ENCODE measurements around the gene BOC.

The BOC gene

DNA sequence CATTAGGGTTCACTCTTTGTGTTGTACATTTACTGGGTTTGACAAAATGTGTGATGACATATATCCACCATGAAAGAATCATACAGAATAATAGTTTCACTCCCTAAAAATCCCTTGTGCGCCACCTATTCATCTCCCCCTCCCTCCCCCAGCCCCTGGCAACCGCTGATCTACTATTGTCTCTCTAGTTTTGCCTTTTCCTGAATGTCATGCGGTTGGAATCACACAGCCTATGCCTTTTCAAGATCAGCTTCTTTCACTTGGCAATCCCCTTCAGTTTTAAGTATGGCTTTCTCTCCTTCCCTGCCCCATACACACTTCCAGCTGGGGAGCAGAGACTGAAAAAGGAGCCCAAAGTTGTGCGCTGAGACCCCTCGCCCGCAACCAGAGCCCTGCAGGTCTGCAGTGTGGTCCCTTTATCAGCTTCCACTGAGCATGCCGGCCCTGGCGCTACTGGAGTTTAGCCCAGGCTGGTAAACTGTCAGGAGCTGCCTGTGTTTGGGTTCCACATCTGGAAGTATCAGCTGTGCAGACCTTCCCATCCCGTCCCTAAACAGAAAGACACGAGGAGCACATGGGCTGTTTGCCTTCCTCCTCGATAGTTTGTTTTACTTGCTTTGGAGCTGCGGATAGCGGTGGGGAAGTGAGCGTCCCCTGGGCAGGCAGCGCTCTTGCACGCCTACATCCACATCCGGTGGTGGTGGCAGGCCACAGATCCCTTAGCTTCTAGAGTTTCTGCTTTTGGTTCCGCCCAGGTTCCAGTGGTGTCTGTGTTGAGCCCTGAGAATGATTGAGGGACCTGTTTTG lies 12.3 kb downstream of the BOC start:
- no peak for DNase-seq

DNA sequence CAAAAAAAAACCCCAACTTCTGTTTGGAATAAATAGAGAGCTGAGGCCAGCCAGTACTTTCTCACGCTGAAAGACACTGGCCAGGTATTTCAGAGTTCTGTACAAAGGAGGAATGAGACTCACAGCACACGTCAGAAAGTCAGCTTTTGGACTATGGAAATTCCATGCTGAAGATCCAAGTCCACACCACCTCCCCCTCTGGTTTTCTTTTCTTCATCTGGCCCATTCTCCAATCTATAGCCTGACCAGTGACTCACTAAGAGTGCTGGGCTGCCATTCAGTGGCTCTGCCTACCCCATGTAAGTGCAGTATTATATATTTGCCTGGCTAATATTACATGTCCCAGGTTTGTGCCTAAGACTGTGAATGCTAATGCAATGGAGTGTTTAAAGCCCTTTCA lies 13.9 kb downstream of the BOC start:
- DNase-seq, result no peak

DNA sequence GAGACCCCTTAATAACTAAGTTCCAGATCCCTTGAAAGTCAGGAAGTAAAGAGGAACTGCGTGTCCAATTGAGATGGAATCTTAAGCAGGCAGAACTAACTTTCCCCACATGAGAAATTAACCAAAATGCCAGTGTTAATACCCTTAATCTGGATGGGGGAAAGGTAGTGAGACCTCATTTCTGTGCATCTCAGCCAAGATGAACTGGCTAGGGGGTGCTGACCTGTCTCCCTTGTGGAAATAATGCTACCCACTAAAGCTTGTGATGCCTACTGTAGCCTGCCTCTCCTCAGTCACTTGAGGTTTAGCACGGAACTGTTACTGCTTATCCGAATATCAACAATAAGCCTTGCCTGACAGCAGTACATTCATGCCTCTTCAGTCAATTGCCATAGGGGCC lies 15.1 kb downstream of the BOC start:
- no peak for DNase-seq

DNA sequence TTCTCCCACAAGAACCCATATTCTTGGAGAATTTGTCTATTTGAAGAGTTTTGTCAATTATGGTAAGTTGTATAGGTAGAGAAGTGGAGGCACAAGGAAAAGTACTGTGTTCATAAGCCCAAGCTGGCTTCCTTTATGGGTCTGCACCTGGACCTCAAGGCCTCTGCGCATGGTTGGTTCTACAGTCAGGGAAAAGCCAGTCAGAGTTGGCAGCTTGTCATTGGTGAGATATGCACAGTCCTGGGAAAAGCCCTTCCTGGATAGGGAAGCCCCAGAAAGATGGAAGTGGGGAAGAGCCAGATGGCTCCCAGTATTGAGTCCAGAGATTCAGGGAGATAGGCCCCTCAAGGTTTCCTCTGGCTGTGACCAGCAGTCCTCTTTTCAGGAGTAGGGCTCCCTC lies 15.8 kb downstream of the BOC start:
- DNase-seq, result no peak

DNA sequence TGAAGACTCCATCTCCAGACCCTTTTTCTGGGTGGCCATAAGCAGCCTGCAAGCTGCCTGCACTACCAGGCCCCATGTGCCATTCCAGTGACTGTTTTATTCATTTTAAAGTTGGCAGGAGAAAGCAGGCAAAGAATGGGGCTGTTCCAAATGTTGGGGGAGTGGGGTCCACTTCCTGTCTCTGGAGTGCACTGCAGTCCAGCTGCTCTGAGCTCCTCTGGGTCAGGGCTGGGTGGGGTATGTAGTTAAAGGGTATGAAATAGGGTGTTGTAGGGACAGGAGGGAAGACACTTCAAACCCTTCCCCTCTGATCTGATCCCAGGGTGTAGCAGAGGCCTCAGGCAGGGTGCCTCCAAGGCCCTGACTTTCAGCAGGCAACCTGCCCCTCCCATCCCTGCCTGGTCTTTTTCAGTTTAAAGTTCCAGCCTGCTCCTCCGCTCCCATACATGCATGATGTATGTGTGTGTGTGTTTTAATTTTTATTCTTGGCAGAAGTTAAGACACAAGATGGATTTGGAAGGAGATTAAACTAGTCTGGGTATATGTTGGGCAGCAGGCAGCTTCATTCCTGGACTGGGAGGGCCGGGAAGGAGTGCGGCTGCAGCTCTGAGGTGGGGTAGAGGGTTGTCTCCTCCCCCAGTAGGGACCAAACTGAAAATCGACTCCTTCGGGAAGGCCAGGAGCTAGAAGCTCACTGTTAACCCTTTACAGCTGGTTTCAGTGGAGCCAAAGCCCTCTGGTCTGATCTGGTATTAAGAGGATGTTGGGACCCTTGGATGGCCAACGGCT lies 17.3 kb downstream of the BOC start:
- no peak for DNase-seq

DNA sequence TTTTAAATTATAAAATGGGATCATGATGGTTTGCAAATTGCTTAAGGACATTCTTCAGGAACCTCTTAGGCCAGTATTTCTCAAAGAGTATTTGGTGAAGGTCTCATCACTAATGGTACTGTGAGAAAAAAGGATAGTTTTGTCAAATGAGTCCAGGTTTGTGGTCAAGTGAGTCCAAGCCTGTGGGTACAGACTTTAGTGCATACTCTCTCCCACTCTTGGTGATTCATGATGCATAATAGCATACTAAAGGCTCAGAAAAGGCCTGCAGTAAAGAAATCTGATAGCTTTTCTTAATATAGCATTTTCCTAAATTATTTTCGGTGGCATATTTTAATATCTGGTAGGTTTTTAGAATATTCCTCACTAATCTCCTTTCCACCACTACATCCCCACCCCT lies 20.0 kb downstream of the BOC start:
- DNase-seq, result no peak

DNA sequence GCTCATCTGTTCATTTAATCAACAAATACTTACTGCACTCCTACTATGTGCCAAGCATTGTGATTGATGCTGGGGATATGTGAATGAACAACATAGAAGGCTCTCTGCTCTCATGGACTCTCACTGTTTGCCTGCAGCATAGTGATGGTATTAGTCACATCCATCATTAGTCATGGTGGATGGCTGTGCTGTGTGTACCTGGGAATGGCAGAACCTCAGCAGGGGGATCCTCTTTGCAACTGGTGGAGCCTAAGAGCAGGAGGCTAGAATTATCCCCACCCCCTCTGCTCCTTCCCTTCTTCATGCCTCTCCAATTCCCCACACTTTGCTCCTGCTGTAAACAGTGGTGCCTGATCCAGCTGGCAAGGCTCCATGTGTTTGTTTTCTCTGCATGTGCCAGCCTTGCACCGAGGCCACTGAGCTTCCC lies 20.5 kb downstream of the BOC start:
- DNase-seq, result peak; percentile 91

DNA sequence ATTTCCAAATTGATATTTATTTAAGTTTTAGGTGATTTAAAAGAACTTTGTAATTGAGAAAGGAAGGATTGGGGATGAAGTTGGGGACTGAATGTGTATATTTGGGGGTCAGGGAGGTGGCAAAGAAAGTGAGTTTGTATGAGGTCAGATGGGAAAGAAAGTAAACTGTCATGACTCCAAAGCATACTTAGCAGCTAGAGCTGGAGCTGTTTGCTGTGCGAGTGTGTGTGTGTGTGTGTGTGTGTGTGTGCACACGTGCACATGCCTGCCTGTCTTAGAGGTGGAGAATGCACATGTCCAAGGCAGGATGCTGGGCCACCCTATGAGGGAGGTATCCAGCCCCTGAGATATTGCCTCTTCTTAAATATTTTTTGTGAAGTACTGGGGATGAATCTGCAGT lies 21.0 kb downstream of the BOC start:
- DNase-seq, result no peak

DNA sequence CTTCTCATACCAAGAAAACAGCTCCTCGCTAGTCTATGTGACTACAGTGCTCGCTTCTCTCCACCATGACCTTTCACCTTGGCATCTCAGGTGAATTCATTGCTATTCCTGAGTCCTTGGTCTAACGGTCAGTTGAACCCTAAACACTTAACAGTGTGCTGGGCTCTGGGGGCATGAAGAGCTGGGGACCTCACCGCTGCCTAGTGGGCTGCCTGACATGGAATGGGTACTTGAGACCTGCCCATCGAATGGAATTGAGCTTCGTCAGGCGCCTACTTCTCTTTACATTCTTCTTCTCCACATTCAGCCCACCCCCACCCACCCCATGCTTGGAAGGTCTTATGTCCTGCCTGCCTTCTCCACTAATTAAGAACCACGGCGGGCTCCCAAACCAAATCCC lies 22.1 kb downstream of the BOC start:
- no peak for DNase-seq

DNA sequence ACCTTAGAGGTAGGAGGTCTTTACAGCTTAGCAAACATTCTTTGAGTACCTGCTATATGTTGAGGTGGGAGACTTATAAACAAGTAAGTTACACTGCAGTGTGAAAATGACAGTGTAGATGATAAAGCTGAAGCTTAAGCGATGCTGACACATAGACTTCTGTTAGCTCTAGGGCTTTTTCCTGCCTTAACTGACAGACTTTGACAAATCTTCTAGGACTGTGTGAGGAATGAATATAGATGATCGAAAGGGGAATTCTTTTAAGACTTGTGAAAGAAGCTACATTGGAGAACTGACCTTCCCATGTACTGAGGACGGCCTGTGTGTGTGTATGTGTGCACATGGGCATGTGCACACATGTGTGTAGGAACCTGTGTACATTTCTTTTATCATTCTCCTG lies 22.7 kb downstream of the BOC start:
- no peak for DNase-seq

DNA sequence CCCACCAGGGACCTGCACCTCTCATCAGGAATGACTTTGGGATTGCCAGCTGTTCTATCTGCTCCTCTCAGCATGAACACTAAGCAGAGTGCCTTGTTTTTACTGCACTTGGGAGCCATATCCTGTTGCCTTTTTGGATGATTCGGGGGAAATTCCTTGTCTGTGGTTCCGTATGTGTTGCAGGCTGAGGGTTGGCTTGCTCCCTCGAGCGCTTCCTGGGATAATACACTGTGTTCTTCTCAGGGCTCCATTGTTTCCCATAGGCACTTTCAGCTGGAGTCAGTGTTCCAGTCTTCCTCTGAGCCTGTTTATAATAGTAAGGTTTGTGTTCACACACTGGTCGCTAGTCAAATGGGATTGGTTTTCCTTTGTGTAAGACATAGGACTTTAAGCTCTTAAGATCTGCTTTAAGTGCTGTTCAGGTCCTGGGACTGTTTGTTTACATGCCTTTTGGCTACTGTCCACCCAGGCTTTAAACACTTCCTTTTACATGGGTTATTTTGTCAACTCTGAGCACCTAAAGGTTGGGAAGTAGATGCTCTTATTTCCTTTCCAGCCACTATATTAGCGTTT lies 23.4 kb downstream of the BOC start:
- peak; percentile 72 for DNase-seq

DNA sequence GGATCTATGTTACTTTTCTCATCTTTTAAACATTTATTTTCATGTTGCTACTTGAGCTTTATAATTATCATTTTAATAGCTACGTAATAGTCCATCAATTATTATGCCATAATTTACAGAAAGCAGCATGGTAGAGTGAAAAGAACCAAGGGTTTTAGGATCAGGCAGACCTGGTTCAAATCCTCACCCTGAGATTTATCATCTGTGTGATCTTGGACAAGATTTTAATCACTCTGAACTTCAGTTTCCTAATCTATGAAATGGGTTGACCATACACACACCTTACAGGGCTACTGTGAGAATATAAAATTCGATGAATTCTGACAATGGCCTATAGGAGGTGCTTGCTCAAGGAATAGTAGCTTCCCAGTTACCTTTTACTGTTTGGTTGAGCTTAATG lies 27.1 kb downstream of the BOC start:
- no peak for DNase-seq

DNA sequence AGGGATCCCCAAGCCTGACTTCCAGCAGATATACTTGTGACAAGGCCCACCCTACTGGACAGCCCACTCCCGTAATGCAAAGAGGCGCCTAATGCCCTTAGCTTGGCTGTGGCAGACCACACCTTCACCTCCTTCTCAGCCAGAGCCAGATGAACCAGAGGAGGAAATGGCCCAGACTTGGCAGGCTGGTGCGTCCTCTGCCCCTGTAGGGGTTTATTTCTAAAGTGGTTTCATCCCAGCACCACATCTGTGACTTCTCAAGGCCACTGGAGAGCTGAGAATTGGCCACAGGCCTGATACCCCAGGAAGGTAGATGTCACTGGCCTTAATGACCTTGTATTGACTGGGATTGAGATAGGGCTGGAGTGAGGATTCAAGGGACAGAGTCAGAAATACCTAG lies 29.5 kb downstream of the BOC start:
- DNase-seq, result no peak

DNA sequence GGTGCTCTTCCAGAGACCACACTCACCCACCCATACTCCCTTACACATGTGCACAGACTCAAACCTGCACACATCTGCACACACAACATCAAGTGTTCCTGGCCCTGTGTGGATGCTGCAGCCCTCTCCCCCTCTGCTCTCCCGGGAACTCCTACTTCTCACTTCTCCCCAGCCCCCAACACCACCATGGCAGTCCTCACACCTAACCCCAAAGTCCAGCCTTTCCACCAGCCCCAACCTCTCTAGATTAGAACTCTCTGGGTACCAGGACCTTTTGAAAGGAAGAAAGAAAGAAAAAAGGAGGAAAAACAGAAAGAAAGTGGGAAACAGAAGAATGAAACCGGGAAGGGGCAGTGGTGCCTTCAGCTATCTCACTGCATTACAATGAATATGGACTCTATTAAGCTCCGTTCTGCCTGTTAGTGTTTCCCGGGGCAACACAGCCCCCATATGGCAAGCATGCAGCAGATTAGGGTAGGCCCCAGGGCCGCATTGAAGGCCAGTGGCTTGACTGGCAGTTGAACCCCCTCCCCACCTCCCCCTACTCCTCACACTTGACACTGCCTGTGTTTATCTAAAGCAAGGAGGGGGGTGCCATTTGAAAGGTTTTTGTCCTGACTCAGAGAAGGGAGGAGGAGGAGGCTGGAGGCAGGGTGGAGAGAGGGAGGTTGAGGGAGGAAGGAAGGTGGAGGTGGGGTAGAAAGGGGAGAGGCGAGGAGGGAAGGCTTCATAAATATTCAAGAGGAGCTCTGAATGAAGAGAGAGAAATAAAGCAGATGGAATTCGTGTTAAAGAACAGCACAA lies 30.1 kb downstream of the BOC start:
- DNase-seq, result no peak

DNA sequence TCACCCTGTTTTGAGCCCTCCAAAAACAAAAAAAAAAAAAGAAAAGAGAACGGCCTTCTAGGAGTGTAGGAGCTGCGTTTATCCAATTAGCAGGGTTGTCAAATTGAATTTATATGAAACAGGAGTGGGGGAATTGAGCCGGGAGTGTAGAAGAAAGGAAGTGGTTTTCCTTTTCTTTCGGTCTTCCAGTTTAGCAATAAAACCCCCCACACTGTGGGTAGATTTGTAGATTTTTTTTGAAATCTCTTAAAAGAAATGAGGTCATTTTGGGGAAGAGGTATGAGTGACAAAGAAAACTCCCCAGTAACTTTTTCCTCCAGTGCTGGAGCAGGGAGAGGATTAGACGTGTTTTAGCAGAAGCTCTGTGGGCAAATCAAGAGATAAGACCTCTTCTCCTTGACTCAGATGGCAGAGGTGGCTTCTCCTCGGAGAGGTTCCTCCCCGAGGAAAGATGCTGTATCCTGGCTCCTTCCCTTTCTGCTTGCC lies 30.8 kb downstream of the BOC start:
- DNase-seq, result no peak

DNA sequence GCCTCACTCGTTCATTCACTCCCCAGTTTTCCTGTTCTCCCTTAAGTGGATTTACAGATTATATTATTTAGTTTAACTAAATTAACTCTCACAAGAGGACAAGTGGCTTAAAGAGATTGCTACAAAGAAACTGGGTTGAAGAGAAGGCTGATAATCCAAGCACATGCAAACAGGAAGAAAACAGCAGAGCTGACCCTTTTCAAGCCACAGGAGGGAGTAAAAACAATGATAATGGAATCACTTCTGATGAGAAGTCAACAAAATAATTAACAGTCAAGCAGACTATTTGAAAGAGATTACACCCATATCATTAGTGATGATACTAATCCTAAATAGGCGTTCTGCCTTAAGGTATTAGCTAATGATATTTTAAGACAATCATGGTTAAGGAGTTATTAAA lies 31.7 kb downstream of the BOC start:
- no peak for DNase-seq

DNA sequence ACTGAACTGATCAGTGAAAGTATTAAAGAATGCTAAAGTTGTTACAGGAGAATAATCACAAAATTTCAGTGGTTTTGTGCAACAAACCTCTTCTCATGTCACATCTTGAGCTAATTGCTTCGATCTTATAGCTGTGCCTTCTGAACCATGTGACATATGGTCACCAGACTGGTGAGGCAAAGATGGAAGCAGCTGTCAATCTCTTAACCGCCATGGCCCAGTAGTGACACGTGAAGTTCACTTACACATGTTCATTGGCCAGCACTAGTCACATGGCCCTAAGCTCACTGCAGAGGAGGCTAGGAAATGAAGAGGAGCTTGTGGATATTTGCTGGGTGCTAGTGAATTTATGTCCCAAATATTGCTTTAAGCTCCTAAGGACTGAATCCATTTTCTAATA lies 32.5 kb downstream of the BOC start:
- no peak for DNase-seq

DNA sequence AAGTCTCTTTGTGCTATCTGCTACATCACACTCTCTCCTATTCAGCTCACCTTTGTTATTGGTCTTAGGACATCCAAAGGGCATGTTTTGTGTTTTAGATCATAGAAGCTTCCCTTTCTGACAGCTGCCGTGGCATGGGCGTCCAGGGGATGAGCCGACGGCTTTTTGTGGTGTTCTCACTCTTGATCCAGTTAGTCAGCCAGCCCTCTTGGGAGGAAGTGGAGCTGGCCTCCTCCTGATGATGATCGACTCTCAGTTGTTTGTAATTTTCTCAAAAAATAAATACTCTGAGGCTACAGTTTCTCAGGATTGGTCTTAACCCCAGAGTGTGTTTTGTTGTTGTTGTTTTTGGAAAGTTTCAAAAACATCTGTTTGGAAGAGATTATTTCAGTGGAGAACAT lies 34.4 kb downstream of the BOC start:
- DNase-seq, result no peak

DNA sequence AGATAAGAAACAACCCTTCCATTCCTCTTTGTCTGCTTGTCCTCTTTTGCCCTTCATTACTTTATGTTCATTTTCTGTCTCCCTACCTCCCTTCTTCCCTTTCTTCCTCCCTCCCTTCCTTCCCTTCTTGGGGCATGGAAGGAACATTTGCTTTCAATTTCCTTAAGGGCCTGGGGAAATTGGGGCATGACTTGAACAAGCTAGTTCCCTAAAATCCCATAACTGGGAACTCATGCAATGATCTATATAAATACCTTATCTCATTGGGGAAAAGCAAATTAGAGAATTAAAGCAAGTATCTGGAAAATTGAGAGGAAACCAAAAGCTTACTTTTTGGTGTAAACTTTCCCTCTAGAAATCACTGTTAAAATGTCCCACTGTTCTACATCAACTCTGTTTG lies 35.7 kb downstream of the BOC start:
- DNase-seq, result no peak

DNA sequence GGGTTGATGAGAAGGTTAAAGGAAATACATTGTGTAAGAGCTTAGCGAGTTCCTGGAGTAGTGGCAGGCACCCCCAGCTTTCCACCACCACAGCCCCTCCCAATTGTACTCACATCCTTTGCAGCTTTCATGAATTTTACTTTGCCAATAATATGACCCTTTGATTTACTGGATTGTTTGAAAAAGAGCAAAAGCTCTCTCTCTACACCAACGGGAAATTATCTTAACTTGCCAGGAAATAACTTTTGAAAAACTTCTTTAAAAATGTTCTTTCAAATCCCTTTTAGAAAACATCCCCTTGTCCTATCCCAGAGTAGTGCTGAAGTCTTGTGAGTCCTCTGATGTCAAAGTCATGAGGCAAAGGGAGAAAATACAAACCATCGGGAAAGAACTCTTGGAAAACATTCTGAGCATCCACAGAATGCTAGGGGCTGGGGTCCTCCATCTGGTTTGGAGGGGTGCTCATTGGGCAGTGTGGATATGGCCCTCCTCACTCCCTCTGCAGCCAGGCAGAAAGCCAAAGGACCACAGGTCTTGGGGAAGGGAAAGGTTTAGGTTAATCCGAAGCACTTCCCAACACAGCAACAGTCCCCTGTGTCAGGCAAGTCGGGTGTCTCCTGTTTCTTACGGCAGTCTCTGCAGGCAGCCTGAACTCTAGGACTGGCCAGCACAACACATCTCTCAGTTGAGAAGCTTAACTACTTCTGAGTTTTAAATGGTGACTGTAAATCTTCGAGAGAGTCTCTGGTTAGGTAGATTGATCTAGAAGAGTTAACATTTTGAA lies 36.5 kb downstream of the BOC start:
- no peak for DNase-seq

DNA sequence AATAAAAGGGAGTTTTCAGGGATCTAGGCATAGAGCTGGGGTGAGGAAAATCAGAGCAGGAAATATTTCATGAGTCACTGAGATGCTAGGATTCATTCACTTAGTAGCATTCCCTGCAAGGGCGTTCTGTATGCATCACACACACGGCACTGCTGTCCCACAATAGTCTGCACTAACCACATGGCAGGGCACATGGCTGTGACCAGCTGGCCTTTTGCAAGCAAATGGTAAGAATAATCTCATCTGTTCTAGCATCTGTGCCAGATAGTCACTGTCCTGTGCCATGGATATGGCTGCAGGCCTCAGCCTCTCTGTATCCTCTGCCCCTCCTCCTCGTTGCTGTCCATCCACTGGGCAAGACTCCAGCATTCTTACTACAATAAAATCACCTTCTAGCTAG lies 37.8 kb downstream of the BOC start:
- no peak for DNase-seq

DNA sequence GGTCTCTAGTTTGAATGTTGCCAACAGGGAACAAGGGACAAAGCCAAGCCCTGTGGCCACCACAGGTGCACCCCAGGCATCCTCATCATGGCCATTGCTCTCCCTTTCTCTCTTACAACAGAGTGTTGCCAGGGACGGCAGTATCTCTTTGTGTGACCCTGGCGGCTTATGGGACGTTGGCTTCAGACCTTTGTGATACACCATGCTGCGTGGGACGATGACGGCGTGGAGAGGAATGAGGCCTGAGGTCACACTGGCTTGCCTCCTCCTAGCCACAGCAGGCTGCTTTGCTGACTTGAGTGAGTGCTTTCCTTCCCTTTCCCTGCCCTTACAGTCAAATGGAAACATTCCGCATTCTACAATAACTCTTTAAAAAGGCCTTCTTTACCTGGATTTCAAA lies 38.2 kb downstream of the BOC start:
- DNase-seq, result no peak

Data from DMS79 treated with DMSO at 0.1 percent for 48 hours (cell line).